ENCODE data around the gene TGM3.

DNA sequence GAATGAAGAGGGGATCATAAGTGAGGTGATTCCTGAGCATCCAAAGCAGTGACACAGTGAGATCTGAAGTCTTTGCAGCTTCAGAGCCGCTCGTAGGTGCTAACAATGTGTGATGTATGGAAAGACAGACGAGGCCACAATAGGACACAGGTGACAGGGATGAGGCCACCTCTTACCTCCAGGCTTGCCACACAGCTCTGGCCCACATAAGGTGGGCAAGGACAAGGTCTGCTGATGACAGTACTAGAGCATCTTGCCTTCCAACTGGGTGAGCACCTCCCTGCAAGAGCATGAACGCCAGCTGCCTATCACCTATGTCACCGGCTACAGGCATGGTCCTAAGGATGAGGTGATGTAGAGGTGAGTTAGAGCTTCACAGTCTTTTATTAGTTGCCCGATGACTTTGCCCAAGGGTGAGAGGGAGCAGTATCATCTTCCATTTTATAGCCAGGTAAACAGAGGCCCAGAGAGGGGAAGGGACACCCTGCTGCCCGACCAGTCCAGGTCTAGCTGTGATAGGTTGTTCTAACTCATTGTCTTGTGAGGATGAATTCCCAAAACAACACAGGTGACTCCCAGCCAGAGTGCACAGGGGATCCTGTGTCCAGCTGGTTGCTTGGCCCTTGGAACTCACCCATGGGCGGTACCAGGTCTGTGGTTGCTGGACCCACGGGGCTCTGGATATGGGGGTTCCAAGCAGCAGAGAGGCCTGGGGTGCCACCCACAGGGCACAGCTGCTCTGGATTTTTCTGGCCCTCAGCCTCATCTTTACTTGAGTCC, 78.7 kb downstream of the TGM3 start:
- no peak for TF ChIP-seq CTCF (conservative IDR thresholded peaks at IDR 0.05)
- TF ChIP-seq EZH2 (IDR thresholded peaks at IDR 0.05; ENCODE audit: low read depth): no peak
